Measurements from ENCODE around the gene PNPLA8.

The PNPLA8 gene

DNA sequence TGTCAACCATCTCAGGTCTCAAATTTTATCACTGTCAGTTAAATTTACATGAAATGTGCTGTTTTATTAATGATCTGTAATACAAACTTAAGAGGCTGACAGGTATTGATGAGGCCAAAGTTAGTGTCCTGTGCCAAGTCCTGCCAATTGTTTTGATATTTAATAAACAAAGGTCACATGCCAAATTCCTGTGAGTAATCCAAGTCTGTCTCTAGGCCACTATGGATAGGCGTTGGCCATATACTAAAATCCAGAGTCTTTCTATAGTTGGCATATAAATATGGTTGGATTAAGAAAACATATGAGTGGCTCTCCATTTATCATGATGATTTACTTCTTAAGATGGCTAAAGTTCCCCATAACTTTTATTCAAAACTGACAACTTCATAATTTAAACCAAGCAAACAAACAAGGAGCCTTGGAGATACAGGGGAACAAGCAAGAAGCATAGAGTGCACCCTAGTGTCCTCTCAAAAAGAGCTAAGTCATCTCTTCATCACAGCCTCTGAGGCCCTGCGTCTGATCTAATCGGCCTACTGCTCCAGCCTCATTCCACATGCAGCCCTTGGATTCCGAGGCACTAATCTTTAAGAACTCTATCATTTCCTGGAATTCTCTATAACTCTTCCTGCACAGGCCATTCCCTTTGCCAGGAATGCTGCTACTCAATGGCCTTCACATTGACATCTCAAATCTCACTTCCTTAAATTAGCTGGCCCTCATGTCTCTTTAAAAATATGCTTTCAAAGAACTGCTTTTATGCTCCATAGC, 37.0 kb downstream of the PNPLA8 start:
- no peak overlapping the region for H3K4me3 ChIP-seq (ENCODE audit: low read length)
- TF ChIP-seq, protein P1, sequence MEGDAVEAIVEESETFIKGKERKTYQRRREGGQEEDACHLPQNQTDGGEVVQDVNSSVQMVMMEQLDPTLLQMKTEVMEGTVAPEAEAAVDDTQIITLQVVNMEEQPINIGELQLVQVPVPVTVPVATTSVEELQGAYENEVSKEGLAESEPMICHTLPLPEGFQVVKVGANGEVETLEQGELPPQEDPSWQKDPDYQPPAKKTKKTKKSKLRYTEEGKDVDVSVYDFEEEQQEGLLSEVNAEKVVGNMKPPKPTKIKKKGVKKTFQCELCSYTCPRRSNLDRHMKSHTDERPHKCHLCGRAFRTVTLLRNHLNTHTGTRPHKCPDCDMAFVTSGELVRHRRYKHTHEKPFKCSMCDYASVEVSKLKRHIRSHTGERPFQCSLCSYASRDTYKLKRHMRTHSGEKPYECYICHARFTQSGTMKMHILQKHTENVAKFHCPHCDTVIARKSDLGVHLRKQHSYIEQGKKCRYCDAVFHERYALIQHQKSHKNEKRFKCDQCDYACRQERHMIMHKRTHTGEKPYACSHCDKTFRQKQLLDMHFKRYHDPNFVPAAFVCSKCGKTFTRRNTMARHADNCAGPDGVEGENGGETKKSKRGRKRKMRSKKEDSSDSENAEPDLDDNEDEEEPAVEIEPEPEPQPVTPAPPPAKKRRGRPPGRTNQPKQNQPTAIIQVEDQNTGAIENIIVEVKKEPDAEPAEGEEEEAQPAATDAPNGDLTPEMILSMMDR (IDR thresholded peaks at IDR 0.05; ENCODE audit: insufficient read depth, low read depth, low read length, missing control alignments), result no peak
- no peak for DNase-seq (ENCODE audit: low read depth)

DNA sequence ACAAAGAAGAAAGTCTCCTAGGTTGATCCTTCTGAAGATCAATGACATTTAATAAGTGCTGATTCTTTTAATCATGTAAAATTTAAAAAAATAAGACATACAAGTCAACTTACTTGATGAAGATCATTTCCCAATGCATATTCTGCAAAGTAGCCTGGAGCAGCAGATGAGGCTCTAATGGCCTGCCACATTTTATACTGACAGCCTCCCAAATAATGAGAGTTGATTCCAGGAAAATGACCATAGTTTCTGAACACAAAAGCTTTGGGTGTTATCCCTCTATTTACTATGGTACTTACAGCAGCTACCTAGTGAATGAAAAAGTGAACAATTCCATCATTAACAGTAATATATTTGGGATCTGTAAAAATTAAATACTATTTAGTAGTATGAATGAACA, 38.3 kb downstream of the PNPLA8 start:
- TF ChIP-seq, protein P1 (IDR thresholded peaks at IDR 0.05; ENCODE audit: insufficient read depth, low read depth, low read length, missing control alignments), result no peak
- H3K4me3 ChIP-seq (ENCODE audit: low read length), result no peak overlapping the region
- no peak for DNase-seq (ENCODE audit: low read depth)

DNA sequence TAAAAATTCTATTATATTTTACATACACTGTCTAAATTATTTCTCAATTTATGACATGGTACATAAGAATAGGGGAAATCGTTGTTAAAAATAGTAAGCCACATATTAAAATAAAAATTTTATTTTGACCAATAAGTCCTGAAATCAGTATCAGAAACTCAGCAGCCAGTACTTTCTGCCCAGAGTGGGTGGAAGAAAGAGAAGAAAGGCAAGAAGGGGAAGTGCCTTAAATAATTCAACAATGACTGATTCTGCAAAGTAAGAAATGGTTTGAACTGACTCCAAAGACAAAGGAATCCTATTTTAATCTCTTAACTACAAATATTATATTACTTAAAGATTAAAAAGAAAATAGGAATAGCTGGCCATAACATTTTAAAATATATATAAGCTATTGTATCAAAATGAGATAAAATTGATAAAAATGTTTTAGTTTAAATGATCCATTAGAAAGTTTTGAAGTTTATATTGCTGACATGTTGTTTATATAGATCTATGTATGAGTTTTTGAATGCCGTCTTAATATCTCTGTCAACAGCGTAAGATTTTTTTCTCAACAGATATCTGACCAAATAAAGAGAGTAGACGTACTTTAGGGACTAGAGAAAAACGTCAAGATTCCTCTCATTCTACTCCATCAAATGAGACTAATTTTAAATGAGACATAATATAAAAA, 39.5 kb downstream of the PNPLA8 start:
- no peak for DNase-seq (ENCODE audit: low read depth)
- H3K4me3 ChIP-seq (ENCODE audit: low read length), result no peak overlapping the region
- TF ChIP-seq, protein P1 (IDR thresholded peaks at IDR 0.05; ENCODE audit: insufficient read depth, low read depth, low read length, missing control alignments), result no peak

DNA sequence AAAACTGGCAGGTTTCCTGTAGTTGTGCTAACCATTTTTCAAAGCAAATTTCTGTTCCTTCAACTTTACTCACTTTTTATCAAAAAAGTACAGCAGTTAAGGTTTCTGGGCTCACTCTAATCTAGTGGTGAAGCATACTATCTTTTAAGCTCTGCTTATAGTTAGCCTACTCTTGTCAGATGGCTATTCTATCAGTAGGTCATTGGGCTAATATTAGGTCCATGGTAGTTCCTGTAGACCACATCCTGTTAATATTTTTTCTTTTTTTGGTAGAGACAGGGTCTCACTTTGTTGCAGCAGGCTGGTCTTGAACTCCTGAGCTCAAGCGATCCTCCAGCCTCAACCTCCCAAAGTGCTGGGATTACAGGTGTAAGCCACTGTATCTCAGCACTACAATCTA, 41.8 kb downstream of the PNPLA8 start:
- TF ChIP-seq, protein P1 (IDR thresholded peaks at IDR 0.05; ENCODE audit: insufficient read depth, low read depth, low read length, missing control alignments), result no peak
- no peak for DNase-seq (ENCODE audit: low read depth)
- H3K4me3 ChIP-seq (ENCODE audit: low read length), result no peak overlapping the region

DNA sequence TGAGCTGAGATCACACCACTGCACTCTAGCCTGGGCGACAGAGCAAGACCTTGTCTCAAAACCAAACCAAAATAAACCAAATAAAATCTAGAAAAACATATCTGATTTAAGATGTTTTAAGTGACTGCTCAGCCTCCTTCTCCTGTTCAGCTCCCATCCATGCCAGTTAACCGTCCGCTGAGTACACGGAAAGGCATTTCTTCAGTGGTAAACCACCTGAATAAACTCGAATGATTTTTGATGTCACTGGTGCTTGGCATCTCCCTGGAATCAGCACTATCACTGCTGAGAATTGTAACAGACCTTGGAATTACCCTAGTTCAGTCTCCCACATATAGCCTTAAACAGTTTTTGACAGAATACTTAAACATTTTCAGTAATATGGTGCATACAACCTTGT, 45.6 kb downstream of the PNPLA8 start:
- no peak for DNase-seq (ENCODE audit: low read depth)
- TF ChIP-seq, protein P1 (IDR thresholded peaks at IDR 0.05; ENCODE audit: insufficient read depth, low read depth, low read length, missing control alignments), result no peak
- H3K4me3 ChIP-seq (ENCODE audit: low read length), result no peak overlapping the region

DNA sequence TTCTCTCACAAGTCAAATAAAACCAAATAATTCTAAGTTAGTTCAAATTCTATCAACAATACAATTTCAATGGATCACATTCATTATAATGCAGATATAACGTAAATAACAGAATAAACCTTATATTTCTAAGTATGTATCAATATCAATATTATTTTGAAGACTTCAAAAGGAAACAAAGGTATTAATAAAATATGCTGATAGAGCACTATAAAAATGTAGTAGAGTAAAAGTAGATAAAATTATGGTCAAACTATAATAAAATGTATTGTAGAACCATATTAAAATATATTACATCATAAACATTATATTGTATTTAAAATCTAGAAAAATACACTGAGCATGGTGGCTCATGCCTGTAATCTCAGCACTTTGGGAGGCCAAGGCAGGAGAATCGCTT, 46.2 kb downstream of the PNPLA8 start:
- no peak for DNase-seq (ENCODE audit: low read depth)
- H3K4me3 ChIP-seq (ENCODE audit: low read length), result no peak overlapping the region
- TF ChIP-seq, protein P1 (IDR thresholded peaks at IDR 0.05; ENCODE audit: insufficient read depth, low read depth, low read length, missing control alignments), result no peak
